GM12878 (cell line): ENCODE results near the gene ACER3. TPM values are rescaled to one million over a fixed set of nuclear protein-coding genes. Genes with fewer than 3 reads are reported as not detected.

ENCODE experiments used
- ATAC-seq: fragments of 200-7000 bp; cut with Tn5 transposase; 3 replicates; pipeline ENCODE4 v1.9.1; 2020; ENCODE audit warnings: mild to moderate bottlenecking, moderate library complexity
- BruUV-seq: library from RNA; stranded (reverse); fragments of 400-500 nt; replicated peaks from 2 replicates; lab custom pipeline; 2021; lab: Mats Ljungman, UMichigan
- CTCF ChIA-PET: fragments of 300-600 bp; sonication (Branson Sonifier 250); formaldehyde crosslinking; extraction: SDS; loops from one replicate; lab custom pipeline; 2021; ENCODE audit warnings: inconsistent platforms; lab: Yijun Ruan, JAX
- POLR2A ChIA-PET: fragments of 350-600 bp; formaldehyde crosslinking; extraction: SDS; loops from one replicate; lab custom pipeline; 2021; ENCODE audit warnings: inconsistent platforms; lab: Charles Lee
- RAD21 ChIA-PET: fragments of 300-600 bp; sonication (Branson Sonifier 250); formaldehyde crosslinking; loops from one replicate; lab custom pipeline; 2023; ENCODE audit warnings: antibody characterized with exemption; ENCODE audit not compliant: unreplicated experiment; lab: Charles Lee
- SMC1A ChIA-PET: fragments of 300-600 bp; sonication (Branson Sonifier 250); formaldehyde crosslinking; loops from one replicate; lab custom pipeline; 2023; ENCODE audit not compliant: unreplicated experiment, uncharacterized antibody; lab: Charles Lee
- DNase-seq: peaks from one replicate; pipeline ENCODE4 v3.0.0-alpha.2; 2011; ENCODE audit warnings: low read depth, low spot score
- FAIRE-seq: peaks from 3 replicates; lab custom pipeline; 2011; peaks lifted over from hg19 to GRCh38; lab: Jason Lieb, UNC
- H2AFZ ChIP-seq: 2 replicates; pipeline ENCODE4 v1.6.0; 2011; ENCODE audit warnings: low read depth, low read length, control low read depth; ENCODE audit not compliant: control insufficient read depth
- H3K27ac ChIP-seq: 2 replicates; pipeline ENCODE4 v1.5.1; 2011; ENCODE audit warnings: control low read depth; ENCODE audit not compliant: control insufficient read depth, insufficient read depth
- H3K27me3 ChIP-seq, 2 experiments: replicated peaks in 1 of 2; 2 replicates each; pipeline versions ENCODE4 v1.6.0 to v1.6.1; 2011; ENCODE audit warnings: low read length in 1 of 2; ENCODE audit not compliant: control insufficient read depth in 2 of 2, insufficient read depth in 2 of 2
- H3K36me3 ChIP-seq, 2 experiments: 2 replicates each; pipeline ENCODE4 v1.5.1; 2011; ENCODE audit warnings: low read length in 1 of 2; ENCODE audit not compliant: control insufficient read depth in 2 of 2, insufficient read depth in 2 of 2
- H3K4me1 ChIP-seq: 2 replicates; pipeline ENCODE4 v1.6.1; 2011; ENCODE audit warnings: mild to moderate bottlenecking, low read length, moderate library complexity, mixed read lengths; ENCODE audit not compliant: control insufficient read depth, insufficient read depth
- H3K4me2 ChIP-seq: 2 replicates; pipeline ENCODE4 v1.6.0; 2011; ENCODE audit warnings: control low read depth; ENCODE audit not compliant: control insufficient read depth, insufficient read depth
- H3K4me3 ChIP-seq: fragments of 200-600 bp; sonication (generic); 2 replicates; pipeline ENCODE4 v1.5.1; 2016
- H3K79me2 ChIP-seq: 2 replicates; pipeline ENCODE4 v1.6.0; 2011; ENCODE audit warnings: low read length; ENCODE audit not compliant: control insufficient read depth, insufficient read depth
- H3K9ac ChIP-seq: 2 replicates; pipeline ENCODE4 v1.8.0; 2011; ENCODE audit warnings: low read length, control low read depth, mixed read lengths; ENCODE audit not compliant: control insufficient read depth, insufficient read depth
- H3K9me3 ChIP-seq: replicated peaks from 3 replicates; pipeline ENCODE4 v1.5.1; 2011; ENCODE audit warnings: mild to moderate bottlenecking, low read length; ENCODE audit not compliant: control insufficient read depth, insufficient read depth
- H4K20me1 ChIP-seq: 2 replicates; pipeline ENCODE4 v1.6.0; 2011; ENCODE audit not compliant: control insufficient read depth, insufficient read depth
- BRCA1 ChIP-seq: IDR thresholded peaks from 2 replicates; pipeline ENCODE4 v1.6.1; 2011; ENCODE audit warnings: low read depth, low read length, improper control_type of control experiment
- CBFB ChIP-seq: IDR thresholded peaks from 2 replicates; pipeline ENCODE4 v1.6.1; 2016; ENCODE audit warnings: antibody characterized with exemption, low read depth
- E2F8 ChIP-seq: fragments of 450-650 bp; IDR thresholded peaks from 2 replicates; pipeline ENCODE4 v1.6.1; 2018; ENCODE audit warnings: mild to moderate bottlenecking, low read depth, moderate library complexity; ENCODE audit not compliant: partially characterized antibody
- ESRRA ChIP-seq: IDR thresholded peaks from 2 replicates; pipeline ENCODE4 v1.6.1; 2012; ENCODE audit warnings: mild to moderate bottlenecking, low read length, improper control_type of control experiment
- FOXK2 ChIP-seq: fragments of 450-650 bp; IDR thresholded peaks from 2 replicates; pipeline ENCODE4 v1.6.1; 2017; ENCODE audit warnings: mild to moderate bottlenecking, moderate library complexity
- HSF1 ChIP-seq: fragments of 150-350 bp; IDR thresholded peaks from 2 replicates; pipeline ENCODE4 v1.6.1; 2014; ENCODE audit warnings: mild to moderate bottlenecking, low read depth, low read length
- LARP7 ChIP-seq: fragments of 450-650 bp; IDR thresholded peaks from 2 replicates; pipeline ENCODE4 v1.6.1; 2017; ENCODE audit warnings: mild to moderate bottlenecking
- MEF2A ChIP-seq: IDR thresholded peaks from 2 replicates; pipeline ENCODE4 v1.6.1; 2011; ENCODE audit warnings: low read depth, mild to moderate bottlenecking, low read length, moderate library complexity; ENCODE audit not compliant: insufficient read depth
- MEF2B ChIP-seq: fragments of 450-650 bp; IDR thresholded peaks from 2 replicates; pipeline ENCODE4 v1.6.1; 2018; ENCODE audit warnings: mild to moderate bottlenecking, moderate library complexity; ENCODE audit not compliant: partially characterized antibody, poor library complexity, severe bottlenecking
- PKNOX1 ChIP-seq: fragments of 450-650 bp; IDR thresholded peaks from 2 replicates; pipeline ENCODE4 v1.6.1; 2016; ENCODE audit warnings: mild to moderate bottlenecking
- POLR2AphosphoS5 ChIP-seq: IDR thresholded peaks from 2 replicates; pipeline ENCODE4 v1.6.1; 2011; ENCODE audit warnings: mild to moderate bottlenecking, low read length, inconsistent platforms
- RELA ChIP-seq: fragments of 450-650 bp; IDR thresholded peaks from 2 replicates; pipeline ENCODE4 v1.8.0; 2014; ENCODE audit warnings: borderline replicate concordance; ENCODE audit not compliant: partially characterized antibody
- RUNX3 ChIP-seq: IDR thresholded peaks from 2 replicates; pipeline ENCODE4 v1.6.1; 2012; ENCODE audit warnings: low read length, inconsistent platforms
- SMARCA5 ChIP-seq: fragments of 450-650 bp; IDR thresholded peaks from 2 replicates; pipeline ENCODE4 v1.6.1; 2017; ENCODE audit warnings: mild to moderate bottlenecking
- STAT1 ChIP-seq: fragments of 450-650 bp; conservative IDR thresholded peaks from 2 replicates; pipeline ENCODE4 v1.6.1; 2014; ENCODE audit warnings: antibody characterized with exemption, mild to moderate bottlenecking
- ZZZ3 ChIP-seq: IDR thresholded peaks from 2 replicates; pipeline ENCODE4 v1.6.1; 2011; ENCODE audit warnings: low read depth; ENCODE audit not compliant: control insufficient read depth, insufficient read length
- WGBS: methylation state at CpG from one replicate; pipeline ENCODE4 v1.1.6; 2016; ENCODE audit warnings: low lambda C conversion rate; ENCODE audit not compliant: insufficient replicate concordance, insufficient coverage; ENCODE audit errors: missing lambda C conversion rate; 5-methylcytosine and 5-hydroxymethylcytosine counted together
- in situ Hi-C: fragments of 300-500 bp; cut with MboI; formaldehyde crosslinking; loops from 9 replicates; pipeline ENCODE4 v1.14.3; 2018; ENCODE audit warnings: mixed read lengths
- intact Hi-C: fragments of 100-400 bp; cut with micrococcal nuclease; formaldehyde crosslinking; loops from one replicate; pipeline ENCODE4 v1.14.2; 2022; ENCODE audit not compliant: unreplicated experiment
- polyA plus RNA-seq, 11 experiments: library from polyadenylated mRNA; depleted of rRNA in 4 of 11; unstranded in 6 of 11; stranded (reverse) in 5 of 11; fragments of >200 nt; fragmentation: Nextera tagmentation in 4 of 11; fragmentation: Illumina TruSeq in 1 of 11; extraction: Ambion mirVana in 4 of 11; extraction: Trizol in 1 of 11; gene quantifications; 1 replicate in 1 of 11; 2 replicates in 10 of 11; pipeline versions ENCODE4 v1.2.1 to v1.2.3, GENCODE V29; 2011 to 2016; ENCODE audit warnings: inconsistent platforms in 2 of 11, missing spikeins in 2 of 11, low read depth in 1 of 11
- total RNA-seq, 4 experiments: library from RNA; depleted of rRNA in 3 of 4; stranded (reverse); fragments of >200 nt in 3 of 4; fragmentation: Illumina TruSeq in 1 of 4; extraction: Trizol in 1 of 4; gene quantifications; 2 replicates each; pipeline versions ENCODE4 v1.2.1 to v1.2.3, GENCODE V29; 2013 to 2021
- TF ChIP-seq, protein P1 (sequence below): IDR thresholded peaks from 2 replicates; pipeline ENCODE4 v1.6.1; 2011; ENCODE audit warnings: low read depth, mild to moderate bottlenecking, low read length, moderate library complexity, borderline replicate concordance; ENCODE audit errors: extremely low read depth
- TF ChIP-seq, protein P2 (sequence below): IDR thresholded peaks from 2 replicates; pipeline ENCODE4 v1.6.1; 2011; ENCODE audit warnings: borderline replicate concordance, low read depth, mild to moderate bottlenecking, moderate library complexity, mixed read lengths, low read length; ENCODE audit not compliant: insufficient read depth; ENCODE audit errors: extremely low read length

The ACER3 gene
- total and polyA plus RNA-seq, 10 of the 15 experiments (the other 5 are each of a cell fraction or from before 2014, with no cell fraction given), result 2.8 to 17.4 (median 10.3) TPM

GRCh38 chr11:77019976-77020595, 159.4 kb downstream of the ACER3 start:
- no peaks in the 10 kb centered on the region for H4K20me1 ChIP-seq
- no peaks in the 10 kb centered on the region for H3K36me3 ChIP-seq
- no peak for DNase-seq
- H2AFZ ChIP-seq, result no peak overlapping the region
- intact Hi-C loops, result no loop called here
- H3K27ac ChIP-seq, result no peak overlapping the region
- H3K4me2 ChIP-seq, result no peak overlapping the region
- H3K79me2 ChIP-seq, result no peaks in the 10 kb centered on the region
- CTCF ChIA-PET, result interaction anchor here (1.0 to 3.6 kb wide), 2 partner anchors 95 to 100 kb away, joined by 3 to 23 read pairs; no protein-coding TSS in a partner anchor
- POLR2A ChIA-PET, result interaction anchor here (0.5 kb wide), 1 partner anchor 227 kb away, joined by 3 read pairs; no protein-coding TSS in a partner anchor
- no peaks in the 10 kb centered on the region for H3K27me3 ChIP-seq
- BruUV-seq, result no TSS peak
- no peak for ATAC-seq
- RAD21 ChIA-PET, result interaction anchor here (0.8 to 1.3 kb wide), 2 partner anchors 14 to 71 kb away, joined by 3 read pairs; no protein-coding TSS in a partner anchor
- H3K4me1 ChIP-seq, result no peaks in the 10 kb centered on the region
- SMC1A ChIA-PET, result interaction anchor here (1.3 to 1.6 kb wide), 2 partner anchors 100 to 101 kb away, joined by 3 read pairs; no protein-coding TSS in a partner anchor
- H3K9me3 ChIP-seq, result no peaks in the 10 kb centered on the region
- no peak overlapping the region for H3K9ac ChIP-seq
- no peak for FAIRE-seq
- in situ Hi-C loops, result no loop called here
- TF ChIP-seq RUNX3, result no peak
- TF ChIP-seq BRCA1, result no peak
- TF ChIP-seq FOXK2, result no peak
- TF ChIP-seq RELA, result no peak
- no peak for TF ChIP-seq POLR2AphosphoS5
- TF ChIP-seq HSF1, result no peak
- TF ChIP-seq PKNOX1, result no peak
- no peak for TF ChIP-seq ZZZ3
- TF ChIP-seq LARP7, result no peak
- TF ChIP-seq E2F8, result no peak
- TF ChIP-seq, protein P1, sequence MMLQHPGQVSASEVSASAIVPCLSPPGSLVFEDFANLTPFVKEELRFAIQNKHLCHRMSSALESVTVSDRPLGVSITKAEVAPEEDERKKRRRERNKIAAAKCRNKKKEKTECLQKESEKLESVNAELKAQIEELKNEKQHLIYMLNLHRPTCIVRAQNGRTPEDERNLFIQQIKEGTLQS, result no peak
- TF ChIP-seq MEF2B, result no peak
- TF ChIP-seq ESRRA, result no peak
- TF ChIP-seq SMARCA5, result no peak
- TF ChIP-seq STAT1, result no peak
- TF ChIP-seq CBFB, result no peak
- TF ChIP-seq, protein P2, sequence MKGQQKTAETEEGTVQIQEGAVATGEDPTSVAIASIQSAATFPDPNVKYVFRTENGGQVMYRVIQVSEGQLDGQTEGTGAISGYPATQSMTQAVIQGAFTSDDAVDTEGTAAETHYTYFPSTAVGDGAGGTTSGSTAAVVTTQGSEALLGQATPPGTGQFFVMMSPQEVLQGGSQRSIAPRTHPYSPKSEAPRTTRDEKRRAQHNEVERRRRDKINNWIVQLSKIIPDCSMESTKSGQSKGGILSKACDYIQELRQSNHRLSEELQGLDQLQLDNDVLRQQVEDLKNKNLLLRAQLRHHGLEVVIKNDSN, result no peak
- no peak for TF ChIP-seq MEF2A
- 95% methylated on average over 2 of the region's 2 CpGs for WGBS
- H3K4me3 ChIP-seq, result no peak overlapping the region
